GM23338 (cell line): Measurements from ENCODE around the gene KIF20B.

Experiments used
- CREB1 ChIP-seq: fragments of 250-450 bp; sonication (Bioruptor Pico); IDR thresholded peaks from 2 replicates; pipeline ENCODE4 v1.5.0; 2020; ENCODE audit warnings: low read depth, mild to moderate bottlenecking, moderate library complexity
- CTCF ChIP-seq, 2 experiments: fragments of 200-600 bp in 1 of 2; sonication (generic) in 1 of 2; conservative IDR thresholded peaks; 2 replicates each; pipeline versions ENCODE4 v1.5.1 to v1.6.1; 2016 to 2017; ENCODE audit warnings: antibody characterized with exemption in 2 of 2, low read depth in 2 of 2, mild to moderate bottlenecking in 2 of 2, moderate library complexity in 1 of 2
- ETS1 ChIP-seq: IDR thresholded peaks from 2 replicates; pipeline ENCODE4 v1.6.1; 2016; ENCODE audit warnings: antibody characterized with exemption
- EZH2 ChIP-seq: fragments of 200-600 bp; sonication (generic); IDR thresholded peaks from one replicate; pipeline ENCODE4 v1.8.0; 2017; ENCODE audit warnings: antibody characterized with exemption, mild to moderate bottlenecking, low read depth; ENCODE audit not compliant: unreplicated experiment
- EZH2phosphoT487 ChIP-seq: fragments of 200-600 bp; sonication (generic); IDR thresholded peaks from one replicate; pipeline ENCODE4 v1.8.1; 2018; ENCODE audit warnings: antibody characterized with exemption; ENCODE audit not compliant: unreplicated experiment
- JUNB ChIP-seq: IDR thresholded peaks from one replicate; pipeline ENCODE4 v1.6.1; 2016; ENCODE audit warnings: antibody characterized with exemption; ENCODE audit not compliant: unreplicated experiment
- NANOG ChIP-seq: IDR thresholded peaks from 2 replicates; pipeline ENCODE4 v1.6.1; 2016; ENCODE audit warnings: antibody characterized with exemption, borderline replicate concordance
- POLR2AphosphoS5 ChIP-seq: IDR thresholded peaks from 2 replicates; pipeline ENCODE4 v1.6.1; 2016; ENCODE audit warnings: antibody characterized with exemption, low read depth
- REST ChIP-seq: IDR thresholded peaks from one replicate; pipeline ENCODE4 v1.6.1; 2018; ENCODE audit warnings: antibody characterized with exemption; ENCODE audit not compliant: unreplicated experiment
- STAT1 ChIP-seq: IDR thresholded peaks from one replicate; pipeline ENCODE4 v1.6.1; 2016; ENCODE audit warnings: antibody characterized with exemption; ENCODE audit not compliant: unreplicated experiment
- ZNF331 ChIP-seq: fragments of 250-450 bp; sonication (Bioruptor Pico); IDR thresholded peaks from 2 replicates; pipeline ENCODE4 v1.5.0; 2020; ENCODE audit warnings: low read depth, mild to moderate bottlenecking, moderate library complexity
- ZNF462 ChIP-seq: fragments of 250-450 bp; sonication (Bioruptor Pico); IDR thresholded peaks from 2 replicates; pipeline ENCODE4 v1.5.0; 2020; ENCODE audit warnings: mild to moderate bottlenecking, moderate library complexity

- TF ChIP-seq CTCF (conservative IDR thresholded peaks at IDR 0.05; ENCODE audit: low read depth in 2 of 2), result peak in 1 of 2 experiments; percentile 18; a peak in 1 of 4 replicates
- TF ChIP-seq POLR2AphosphoS5, result no peak
- no peak for TF ChIP-seq JUNB
- TF ChIP-seq EZH2phosphoT487, result no peak
- TF ChIP-seq CREB1, result no peak
- no peak for TF ChIP-seq REST
- TF ChIP-seq ZNF331 (CRISPR knock-in tag), result no peak
- no peak for TF ChIP-seq NANOG
- no peak for TF ChIP-seq EZH2
- no peak for TF ChIP-seq ETS1
- no peak for TF ChIP-seq STAT1
- TF ChIP-seq ZNF462 (CRISPR knock-in tag), result no peak
Measured at GRCh38 chr10:89664203-89664602, 37.2 kb upstream of the KIF20B start.
